ENCODE results near the gene RHOBTB3. TPM values are rescaled to one million over a fixed set of nuclear protein-coding genes. Genes with fewer than 3 reads are reported as not detected.

The RHOBTB3 gene
- total and polyA plus RNA-seq, 4 donors = 10.5 to 59.8 (median 39.8) TPM

DNA sequence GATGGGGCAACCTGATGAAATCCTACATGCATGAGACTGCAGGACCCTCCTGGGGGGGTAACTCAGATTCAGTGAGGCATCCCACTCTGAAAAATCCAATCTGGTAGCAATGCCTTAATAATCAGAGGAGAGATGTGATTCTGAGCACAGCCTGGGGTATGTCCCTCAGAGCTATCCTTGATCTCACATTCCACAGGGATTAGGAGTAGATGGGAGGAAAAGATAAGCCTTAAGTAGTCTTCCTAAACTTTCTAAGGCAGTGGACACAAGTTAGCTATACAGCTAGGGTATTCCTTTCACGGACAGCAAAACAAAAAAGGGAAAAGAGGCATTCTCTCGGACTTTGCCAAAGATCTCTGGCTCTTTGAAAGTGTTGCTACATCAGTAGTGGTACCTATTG is 44.5 kb upstream of the RHOBTB3 start:
- Histone ChIP-seq H3K9me3 (ENCODE audit: control insufficient read depth in 4 of 4, low read length in 3 of 4) (no peaks in the 10 kb centered on the region), H3K27ac (ENCODE audit: low read depth in 1 of 2, low read length in 2 of 2) (no peak overlapping the region), H3K36me3 (ENCODE audit: control insufficient read depth in 4 of 4, insufficient read depth in 3 of 4, low read depth in 1 of 4, low read length in 3 of 4) (no peaks in the 10 kb centered on the region), H3K4me3 (ENCODE audit: low read depth in 1 of 3, low read length in 3 of 3) (no peak overlapping the region), H3K27me3 (ENCODE audit: control insufficient read depth in 4 of 4, insufficient read depth in 4 of 4, low read length in 3 of 4) (no peaks in the 10 kb centered on the region), H3K9ac (ENCODE audit: low read depth in 1 of 2, low read length in 2 of 2) (no peak overlapping the region), H3K4me1 (ENCODE audit: control insufficient read depth in 4 of 4, insufficient read depth in 4 of 4, low read length in 3 of 4) (no peaks in the 10 kb centered on the region)
- WGBS = 84% methylated on average over 2 of the region's 2 CpGs
- DNase-seq (ENCODE audit: low spot score) = no peak
- TF ChIP-seq FOXA2 (IDR thresholded peaks at IDR 0.05) (no peak), RXRA (IDR thresholded peaks at IDR 0.05) (no peak), TAF1 (conservative IDR thresholded peaks at IDR 0.05) (no peak), JUND (IDR thresholded peaks at IDR 0.05) (no peak), RAD21 (IDR thresholded peaks at IDR 0.05) (no peak), GABPA (IDR thresholded peaks at IDR 0.05 in 1 of 2, conservative IDR thresholded peaks at IDR 0.05 in 1 of 2) (no peak), NR2F2 (IDR thresholded peaks at IDR 0.05) (no peak), HNF4G (IDR thresholded peaks at IDR 0.05) (no peak), SP1 (IDR thresholded peaks at IDR 0.05) (no peak), HNF4A (conservative IDR thresholded peaks at IDR 0.05) (no peak), YY1 (IDR thresholded peaks at IDR 0.05) (no peak), FOXA1 (IDR thresholded peaks at IDR 0.05) (no peak), EGR1 (IDR thresholded peaks at IDR 0.05; ENCODE audit: low read depth in 2 of 2) (no peak)
- TF ChIP-seq, protein P1, sequence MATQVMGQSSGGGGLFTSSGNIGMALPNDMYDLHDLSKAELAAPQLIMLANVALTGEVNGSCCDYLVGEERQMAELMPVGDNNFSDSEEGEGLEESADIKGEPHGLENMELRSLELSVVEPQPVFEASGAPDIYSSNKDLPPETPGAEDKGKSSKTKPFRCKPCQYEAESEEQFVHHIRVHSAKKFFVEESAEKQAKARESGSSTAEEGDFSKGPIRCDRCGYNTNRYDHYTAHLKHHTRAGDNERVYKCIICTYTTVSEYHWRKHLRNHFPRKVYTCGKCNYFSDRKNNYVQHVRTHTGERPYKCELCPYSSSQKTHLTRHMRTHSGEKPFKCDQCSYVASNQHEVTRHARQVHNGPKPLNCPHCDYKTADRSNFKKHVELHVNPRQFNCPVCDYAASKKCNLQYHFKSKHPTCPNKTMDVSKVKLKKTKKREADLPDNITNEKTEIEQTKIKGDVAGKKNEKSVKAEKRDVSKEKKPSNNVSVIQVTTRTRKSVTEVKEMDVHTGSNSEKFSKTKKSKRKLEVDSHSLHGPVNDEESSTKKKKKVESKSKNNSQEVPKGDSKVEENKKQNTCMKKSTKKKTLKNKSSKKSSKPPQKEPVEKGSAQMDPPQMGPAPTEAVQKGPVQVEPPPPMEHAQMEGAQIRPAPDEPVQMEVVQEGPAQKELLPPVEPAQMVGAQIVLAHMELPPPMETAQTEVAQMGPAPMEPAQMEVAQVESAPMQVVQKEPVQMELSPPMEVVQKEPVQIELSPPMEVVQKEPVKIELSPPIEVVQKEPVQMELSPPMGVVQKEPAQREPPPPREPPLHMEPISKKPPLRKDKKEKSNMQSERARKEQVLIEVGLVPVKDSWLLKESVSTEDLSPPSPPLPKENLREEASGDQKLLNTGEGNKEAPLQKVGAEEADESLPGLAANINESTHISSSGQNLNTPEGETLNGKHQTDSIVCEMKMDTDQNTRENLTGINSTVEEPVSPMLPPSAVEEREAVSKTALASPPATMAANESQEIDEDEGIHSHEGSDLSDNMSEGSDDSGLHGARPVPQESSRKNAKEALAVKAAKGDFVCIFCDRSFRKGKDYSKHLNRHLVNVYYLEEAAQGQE (IDR thresholded peaks at IDR 0.05) = no peak
- TF ChIP-seq, protein P2, sequence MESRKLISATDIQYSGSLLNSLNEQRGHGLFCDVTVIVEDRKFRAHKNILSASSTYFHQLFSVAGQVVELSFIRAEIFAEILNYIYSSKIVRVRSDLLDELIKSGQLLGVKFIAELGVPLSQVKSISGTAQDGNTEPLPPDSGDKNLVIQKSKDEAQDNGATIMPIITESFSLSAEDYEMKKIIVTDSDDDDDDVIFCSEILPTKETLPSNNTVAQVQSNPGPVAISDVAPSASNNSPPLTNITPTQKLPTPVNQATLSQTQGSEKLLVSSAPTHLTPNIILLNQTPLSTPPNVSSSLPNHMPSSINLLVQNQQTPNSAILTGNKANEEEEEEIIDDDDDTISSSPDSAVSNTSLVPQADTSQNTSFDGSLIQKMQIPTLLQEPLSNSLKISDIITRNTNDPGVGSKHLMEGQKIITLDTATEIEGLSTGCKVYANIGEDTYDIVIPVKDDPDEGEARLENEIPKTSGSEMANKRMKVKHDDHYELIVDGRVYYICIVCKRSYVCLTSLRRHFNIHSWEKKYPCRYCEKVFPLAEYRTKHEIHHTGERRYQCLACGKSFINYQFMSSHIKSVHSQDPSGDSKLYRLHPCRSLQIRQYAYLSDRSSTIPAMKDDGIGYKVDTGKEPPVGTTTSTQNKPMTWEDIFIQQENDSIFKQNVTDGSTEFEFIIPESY (IDR thresholded peaks at IDR 0.05) = no peak
- TF ChIP-seq, protein P3, sequence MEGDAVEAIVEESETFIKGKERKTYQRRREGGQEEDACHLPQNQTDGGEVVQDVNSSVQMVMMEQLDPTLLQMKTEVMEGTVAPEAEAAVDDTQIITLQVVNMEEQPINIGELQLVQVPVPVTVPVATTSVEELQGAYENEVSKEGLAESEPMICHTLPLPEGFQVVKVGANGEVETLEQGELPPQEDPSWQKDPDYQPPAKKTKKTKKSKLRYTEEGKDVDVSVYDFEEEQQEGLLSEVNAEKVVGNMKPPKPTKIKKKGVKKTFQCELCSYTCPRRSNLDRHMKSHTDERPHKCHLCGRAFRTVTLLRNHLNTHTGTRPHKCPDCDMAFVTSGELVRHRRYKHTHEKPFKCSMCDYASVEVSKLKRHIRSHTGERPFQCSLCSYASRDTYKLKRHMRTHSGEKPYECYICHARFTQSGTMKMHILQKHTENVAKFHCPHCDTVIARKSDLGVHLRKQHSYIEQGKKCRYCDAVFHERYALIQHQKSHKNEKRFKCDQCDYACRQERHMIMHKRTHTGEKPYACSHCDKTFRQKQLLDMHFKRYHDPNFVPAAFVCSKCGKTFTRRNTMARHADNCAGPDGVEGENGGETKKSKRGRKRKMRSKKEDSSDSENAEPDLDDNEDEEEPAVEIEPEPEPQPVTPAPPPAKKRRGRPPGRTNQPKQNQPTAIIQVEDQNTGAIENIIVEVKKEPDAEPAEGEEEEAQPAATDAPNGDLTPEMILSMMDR (IDR thresholded peaks at IDR 0.05; ENCODE audit: low read depth, low read length, missing input control) = no peak
- TF ChIP-seq, protein P4, sequence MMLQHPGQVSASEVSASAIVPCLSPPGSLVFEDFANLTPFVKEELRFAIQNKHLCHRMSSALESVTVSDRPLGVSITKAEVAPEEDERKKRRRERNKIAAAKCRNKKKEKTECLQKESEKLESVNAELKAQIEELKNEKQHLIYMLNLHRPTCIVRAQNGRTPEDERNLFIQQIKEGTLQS (IDR thresholded peaks at IDR 0.05) = no peak
- TF ChIP-seq, protein P5, sequence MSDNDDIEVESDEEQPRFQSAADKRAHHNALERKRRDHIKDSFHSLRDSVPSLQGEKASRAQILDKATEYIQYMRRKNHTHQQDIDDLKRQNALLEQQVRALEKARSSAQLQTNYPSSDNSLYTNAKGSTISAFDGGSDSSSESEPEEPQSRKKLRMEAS (IDR thresholded peaks at IDR 0.05) = no peak
